Activated T-helper 9 cell treated with anti-CD3 and anti-CD28 coated beads, Interleukin-2, amount 50 U/mL, for 16 hours (primary cell): Measurements from ENCODE around the gene SSNA1.

Experiments used
- DNase-seq: peaks from one replicate; pipeline ENCODE4 v3.0.0-alpha.2; 2020; ENCODE audit warnings: low read depth

Gene SSNA1

DNA sequence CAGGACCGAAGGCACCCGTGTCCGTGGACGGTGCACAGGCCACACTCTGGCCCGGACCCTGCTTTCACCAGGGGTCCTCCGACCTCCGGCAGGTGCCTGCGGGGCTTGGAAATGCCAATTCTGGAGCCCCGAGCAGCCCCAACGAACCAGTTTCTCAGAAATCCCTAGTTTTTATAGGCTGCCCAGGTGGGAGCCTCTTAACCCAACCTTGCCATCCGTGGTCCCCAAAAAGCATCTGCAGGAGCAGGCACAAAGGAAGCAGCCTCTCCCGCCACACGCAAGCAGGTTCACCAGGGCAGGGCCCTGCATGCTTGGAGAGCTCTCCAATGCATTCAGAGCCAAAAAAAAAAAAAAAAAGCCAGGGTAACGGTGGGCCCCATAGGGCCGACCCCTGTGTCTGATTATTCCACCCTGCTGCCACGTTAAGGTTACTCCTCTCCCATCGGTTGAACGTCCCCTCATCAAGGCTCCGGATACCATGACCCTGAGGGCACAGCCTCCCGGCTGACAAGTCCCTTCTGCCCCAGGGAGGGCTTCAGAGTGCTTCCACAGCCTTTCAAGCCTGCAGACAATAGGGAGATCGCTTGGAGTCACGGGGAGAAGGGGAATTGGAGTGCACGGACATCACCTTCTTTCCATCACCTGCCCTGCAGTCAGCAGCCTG is 12.9 kb downstream of the SSNA1 start:
- DNase-seq, result no peak

DNA sequence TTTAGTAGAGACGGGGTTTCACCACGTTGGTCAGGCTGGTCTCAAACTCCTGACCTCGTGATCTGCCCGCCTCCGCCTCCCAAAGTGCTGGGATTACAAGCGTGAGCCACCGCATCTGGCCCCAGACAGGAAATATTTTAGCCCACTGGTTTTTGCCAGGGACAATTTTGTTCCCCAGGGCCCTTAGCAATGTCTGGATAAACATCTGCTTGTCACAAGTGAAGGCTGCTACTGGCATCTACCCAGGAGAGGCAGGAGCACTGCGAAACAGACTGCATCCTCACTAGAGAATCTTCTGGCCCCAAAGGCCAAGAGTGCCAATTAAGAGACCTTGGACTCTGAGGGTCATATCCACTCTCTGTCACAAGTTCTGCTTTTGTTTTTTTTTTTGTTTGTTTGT is 14.5 kb downstream of the SSNA1 start:
- DNase-seq, result no peak

DNA sequence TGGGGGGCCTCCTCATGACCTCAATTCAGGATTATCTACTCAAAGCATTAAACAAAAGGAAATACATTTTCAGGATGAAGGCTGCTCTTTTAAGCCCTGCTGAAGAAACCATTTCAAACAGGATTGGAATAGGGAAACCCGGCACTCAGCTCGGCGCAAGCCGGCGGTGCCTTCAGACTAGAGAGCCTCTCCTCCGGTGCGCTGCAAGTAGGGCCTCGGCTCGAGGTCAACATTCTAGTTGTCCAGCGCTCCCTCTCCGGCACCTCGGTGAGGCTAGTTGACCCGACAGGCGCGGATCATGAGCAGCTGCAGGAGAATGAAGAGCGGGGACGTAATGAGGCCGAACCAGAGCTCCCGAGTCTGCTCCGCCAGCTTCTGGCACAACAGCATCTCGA is 16.3 kb downstream of the SSNA1 start:
- no peak for DNase-seq

DNA sequence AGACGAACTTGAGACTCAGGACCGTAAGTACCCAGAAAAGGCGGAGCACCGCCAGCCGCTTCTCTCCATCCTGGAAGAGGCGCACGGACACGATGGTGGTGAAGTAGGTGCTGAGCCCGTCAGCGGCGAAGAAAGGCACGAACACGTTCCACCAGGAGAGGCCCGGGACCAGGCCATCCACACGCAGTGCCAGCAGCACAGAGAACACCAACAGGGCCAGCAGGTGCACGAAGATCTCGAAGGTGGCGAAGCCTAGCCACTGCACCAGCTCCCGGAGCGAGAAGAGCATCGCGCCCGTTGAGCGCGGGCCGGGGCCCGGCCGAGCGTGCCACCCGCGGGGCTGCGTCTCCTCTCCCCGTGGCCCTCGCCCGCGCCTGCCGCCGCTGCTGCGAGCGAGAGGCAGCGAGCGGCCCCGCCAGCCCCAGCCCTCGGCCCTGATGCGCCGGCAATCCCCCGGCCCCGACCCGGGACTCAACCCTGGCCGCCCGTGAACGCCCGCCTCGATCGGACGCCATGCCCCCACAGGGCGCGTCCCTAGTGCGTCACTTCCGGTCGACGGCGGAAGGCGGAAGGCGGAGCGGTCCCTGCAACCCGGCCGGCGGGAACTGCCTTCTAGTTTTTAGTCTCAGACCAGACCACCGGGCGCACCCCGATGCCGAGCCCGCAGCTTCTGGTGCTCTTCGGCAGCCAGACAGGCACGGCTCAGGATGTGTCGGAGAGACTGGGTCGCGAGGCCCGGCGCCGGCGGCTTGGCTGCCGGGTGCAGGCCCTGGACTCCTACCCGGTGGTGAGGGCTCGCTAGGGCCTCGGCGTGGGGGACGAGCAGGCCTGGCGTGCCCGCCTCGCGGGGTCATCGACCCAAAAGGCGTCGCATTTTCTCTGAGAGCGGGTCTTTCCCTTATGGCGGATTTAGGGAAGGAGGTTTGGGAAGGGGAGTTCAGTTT is 16.9 kb downstream of the SSNA1 start, which contains the start of the genes NDOR1 and TMEM203:
TSS of gene NDOR1 (plus strand) at position 575 of the 944 bp plus-strand sequence. CDS start at position 653, 78 bp downstream.
TSS of gene TMEM203 (minus strand) at position 523 of the 944 bp plus-strand sequence. CDS start at position 289, 234 bp downstream.
- DNase-seq, result peak; percentile 93

DNA sequence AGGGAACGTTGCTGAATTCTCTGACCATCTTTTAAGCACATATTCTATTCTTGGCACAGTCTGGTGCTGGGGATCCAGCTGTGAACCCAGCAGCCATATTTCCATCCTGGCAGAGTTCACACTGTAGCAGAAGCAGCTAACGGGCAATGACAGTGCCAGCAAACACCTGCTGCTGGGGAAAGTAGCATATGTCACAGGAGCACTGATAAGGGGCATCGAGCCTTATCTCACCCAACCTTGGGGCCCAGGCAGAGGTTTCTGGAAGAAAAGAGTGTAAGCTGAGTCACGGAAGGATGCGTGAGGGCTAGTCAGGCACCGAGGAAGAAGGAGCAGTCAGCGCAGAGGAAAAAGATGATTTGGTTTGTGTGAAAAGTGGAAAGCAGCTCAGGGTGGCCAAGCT is 18.1 kb downstream of the SSNA1 start:
- DNase-seq, result no peak

DNA sequence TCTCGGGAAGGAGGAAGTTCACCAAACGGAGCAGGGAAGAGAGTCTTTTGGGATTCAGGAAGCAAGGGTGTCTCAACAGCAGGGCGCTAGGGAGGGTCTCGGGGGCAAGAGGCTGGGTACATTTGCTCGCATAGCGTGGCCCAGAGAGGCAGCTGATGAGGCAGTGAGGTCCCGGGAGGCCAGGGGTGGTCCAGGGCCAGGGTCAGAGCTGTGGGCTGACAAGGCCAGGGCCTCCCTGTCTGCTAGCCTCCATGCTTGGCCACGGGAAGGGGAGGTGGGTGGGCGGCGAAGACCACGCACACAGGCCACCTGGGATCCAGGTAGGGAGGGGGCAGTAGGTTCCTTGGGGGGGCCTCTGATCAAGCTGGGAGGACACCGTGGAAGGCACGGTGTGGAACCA is 23.1 kb downstream of the SSNA1 start:
- DNase-seq, result no peak

DNA sequence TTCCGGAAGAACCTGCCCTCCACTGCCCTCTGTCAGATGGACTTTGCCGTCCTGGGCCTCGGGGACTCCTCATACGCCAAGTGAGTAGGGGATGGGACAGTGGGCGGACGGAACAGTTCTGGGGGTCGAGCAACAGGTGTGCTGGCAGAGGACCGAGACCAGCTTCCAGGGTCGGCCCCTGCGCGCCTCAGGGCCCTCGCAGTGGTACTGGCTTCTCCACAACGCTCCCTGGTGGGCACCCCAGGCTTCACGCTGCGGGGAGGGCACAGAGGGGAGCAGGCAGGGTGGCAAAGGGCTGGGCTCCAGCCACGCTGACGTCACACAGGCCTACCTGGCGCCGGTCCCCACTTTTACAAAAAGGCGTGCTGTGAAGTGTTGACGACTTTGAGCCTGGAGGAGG is 24.0 kb downstream of the SSNA1 start:
- DNase-seq, result no peak

DNA sequence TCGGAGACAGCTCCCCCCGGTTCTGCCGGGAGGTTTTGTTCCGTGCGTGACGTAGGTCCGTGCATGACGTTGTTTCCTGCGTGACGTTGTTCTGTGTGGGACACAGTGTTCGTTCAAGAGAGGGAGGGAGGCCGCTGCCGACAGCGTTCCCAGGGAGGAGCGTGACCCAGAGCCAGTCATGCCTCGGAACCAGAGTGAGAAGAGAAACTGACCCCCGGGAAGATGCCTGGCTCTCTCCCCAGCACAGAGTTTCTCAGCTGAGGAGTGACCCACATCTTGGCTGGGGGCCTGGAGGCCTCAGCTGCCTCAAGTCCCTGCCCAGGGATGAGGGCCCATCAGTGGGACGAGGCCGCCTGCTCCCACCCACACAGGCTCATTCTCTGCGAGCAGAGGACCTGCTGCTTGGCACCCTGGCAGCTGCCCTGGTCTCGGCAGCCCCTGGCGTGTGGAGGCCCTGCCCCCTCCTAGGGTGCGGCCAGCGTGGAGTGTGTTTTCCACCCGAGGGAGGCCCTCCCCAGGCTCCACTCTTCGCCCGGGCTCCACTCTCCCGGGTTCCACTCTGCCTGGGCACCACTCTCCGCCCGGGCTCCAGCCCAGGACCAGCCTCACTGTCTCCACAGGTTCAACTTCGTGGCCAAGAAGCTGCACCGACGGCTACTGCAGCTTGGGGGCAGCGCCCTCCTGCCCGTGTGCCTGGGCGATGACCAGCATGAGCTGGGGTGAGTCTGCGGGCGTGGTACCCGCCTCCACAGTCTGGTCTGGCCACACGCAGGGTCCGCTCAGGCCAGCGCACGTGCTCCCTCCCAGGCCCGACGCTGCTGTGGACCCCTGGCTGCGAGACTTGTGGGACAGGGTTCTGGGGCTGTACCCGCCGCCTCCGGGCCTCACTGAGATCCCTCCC is 24.9 kb downstream of the SSNA1 start:
- DNase-seq, result no peak

DNA sequence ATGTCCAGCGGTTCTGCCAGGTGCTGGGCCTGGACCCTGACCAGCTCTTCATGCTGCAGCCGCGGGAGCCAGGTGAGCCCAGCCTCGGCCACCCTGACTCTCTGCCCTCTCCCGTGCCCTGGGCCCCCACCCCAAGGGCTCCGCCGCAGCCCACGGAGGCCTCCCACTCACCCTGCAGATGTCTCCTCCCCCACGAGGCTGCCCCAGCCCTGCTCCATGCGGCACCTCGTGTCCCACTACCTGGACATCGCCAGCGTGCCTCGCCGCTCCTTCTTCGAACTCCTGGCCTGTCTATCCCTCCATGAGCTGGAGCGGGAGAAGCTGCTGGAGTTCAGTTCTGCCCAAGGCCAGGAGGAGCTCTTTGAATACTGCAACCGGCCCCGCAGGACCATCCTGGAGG is 26.1 kb downstream of the SSNA1 start:
- DNase-seq, result no peak

DNA sequence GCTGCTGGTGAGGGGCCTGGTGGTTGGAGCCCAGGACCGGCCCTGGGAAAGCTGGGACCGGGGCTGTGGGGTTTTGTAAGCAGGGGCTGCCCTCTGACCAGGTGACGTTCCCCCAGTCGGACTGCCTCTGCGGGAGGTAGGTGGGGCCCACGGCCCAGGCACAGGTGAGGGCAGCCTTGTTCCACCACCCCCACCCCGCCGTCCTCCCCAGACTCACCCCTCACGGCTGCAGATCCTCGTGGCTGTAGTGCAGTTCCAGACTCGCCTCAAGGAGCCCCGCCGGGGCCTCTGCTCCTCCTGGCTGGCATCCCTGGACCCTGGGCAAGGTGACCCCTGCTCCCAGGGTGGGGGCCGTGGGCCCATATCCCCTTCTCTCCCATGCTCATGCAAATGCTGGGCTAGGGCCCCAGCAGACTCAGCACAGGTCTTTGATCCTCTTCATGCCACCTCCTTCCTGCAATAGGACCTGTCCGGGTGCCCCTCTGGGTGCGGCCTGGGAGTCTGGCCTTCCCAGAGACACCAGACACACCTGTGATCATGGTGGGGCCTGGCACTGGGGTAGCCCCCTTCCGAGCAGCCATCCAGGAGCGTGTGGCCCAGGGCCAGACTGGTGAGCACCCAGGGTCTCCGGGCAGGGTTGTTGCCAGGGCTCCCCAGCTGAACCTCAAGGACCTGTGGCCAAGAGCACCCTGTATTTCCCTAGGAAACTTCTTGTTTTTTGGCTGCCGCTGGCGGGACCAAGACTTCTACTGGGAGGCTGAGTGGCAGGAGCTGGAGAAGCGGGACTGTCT is 26.9 kb downstream of the SSNA1 start:
- DNase-seq, result no peak

DNA sequence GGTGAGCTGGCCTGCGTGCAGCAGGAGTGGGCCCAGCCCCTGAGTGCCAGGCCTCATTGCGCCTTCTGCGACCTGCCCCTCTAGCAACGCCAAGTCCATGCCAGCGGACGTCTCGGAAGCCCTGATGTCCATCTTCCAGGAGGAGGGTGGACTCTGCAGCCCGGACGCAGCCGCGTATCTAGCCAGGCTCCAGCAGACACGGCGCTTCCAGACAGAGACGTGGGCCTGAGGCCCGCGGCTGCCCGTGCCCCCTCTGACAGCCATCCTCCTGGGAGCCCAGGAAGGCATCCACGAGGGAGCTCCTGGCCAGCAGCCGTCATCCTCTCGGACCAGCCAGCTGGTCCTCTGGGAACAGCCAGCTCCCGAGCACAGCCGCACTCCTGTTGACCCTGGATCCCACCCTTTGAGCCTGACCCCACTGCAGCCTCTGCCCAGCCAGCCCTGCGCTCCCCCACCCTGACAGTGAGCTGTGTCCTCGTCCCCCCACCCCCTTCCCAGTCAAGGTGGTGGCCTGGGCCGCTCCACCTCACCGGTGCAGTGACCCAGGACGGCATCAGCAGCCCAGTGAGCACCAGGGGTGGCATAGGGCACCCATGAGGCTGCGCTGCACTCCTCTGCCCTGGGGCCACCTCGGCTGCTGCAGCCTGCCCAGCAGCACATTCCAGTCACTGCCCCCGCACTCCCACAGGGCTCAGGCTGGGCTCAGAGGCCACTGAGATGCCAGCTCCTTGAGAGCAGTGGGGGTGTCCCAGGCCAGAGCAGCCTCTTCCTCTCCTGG is 27.9 kb downstream of the SSNA1 start:
- DNase-seq, result no peak

DNA sequence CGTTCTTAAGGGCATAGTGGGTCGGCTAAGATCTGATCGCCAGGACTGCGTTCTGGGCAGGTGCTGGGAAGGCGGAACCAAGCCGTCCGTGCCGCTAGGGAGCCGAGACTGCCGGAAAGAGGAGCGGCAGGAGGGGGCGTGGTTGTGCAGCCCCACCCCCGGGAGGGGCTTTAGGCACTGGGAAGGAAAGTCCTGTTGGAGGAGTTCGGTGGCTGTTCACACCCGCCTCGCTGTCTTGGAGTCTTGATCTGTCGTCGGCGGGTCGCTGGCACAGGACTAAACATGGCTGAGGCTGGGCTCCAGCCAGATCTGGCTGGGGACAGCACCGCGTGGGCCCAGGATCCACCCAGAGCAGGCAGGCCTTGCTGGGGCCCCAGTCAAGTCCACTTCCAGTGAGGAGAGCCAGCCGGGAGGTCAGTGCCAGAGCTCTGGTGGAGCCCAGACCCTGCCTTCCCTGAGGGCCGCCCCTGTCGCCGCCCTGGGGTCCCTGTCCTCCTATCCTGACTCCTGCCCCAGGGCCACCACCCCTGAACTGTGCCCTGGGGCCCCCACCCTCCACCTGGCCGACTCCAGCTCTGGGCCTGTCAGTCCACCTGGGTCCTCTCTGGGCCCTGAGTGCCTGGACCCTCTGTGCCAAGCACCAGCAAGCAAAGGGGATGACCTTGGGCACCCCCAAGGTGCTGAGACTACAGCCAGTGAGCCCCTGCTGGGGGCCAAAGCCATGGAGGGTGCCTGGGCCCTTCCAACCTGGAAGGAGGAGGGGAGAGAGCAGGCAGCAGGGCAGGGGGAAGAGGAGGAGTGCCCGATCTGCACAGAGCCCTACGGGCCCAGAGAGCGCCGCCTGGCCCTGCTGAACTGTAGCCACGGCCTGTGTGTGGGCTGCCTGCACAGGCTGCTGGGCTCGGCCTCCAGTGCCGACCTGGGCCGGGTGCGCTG is 29.1 kb downstream of the SSNA1 start:
- no peak for DNase-seq

DNA sequence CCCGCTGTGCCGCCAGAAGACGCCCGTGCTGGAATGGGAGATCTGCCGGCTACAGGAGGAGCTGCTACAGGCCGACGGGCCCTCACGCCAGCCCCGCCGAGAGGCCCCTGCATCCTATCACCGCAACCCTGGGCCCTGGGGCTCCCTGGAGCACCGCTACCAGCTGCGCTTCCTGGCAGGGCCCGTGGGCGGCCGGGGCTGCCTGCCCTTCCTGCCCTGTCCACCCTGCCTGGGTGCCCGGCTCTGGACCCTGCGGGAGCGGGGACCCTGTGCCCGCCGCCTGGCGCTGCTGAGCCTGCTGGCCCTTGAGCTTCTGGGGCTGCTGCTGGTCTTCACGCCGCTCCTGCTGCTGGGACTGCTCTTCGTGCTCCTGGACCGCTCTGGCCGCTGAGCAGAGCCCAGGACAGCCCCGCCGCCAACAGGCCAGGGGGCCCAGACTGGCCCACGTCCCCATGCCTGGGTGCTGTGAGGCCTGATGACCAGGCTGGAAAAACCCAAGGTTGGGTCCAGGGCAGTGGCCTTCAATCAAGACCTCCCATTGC is 29.8 kb downstream of the SSNA1 start:
- DNase-seq, result no peak

DNA sequence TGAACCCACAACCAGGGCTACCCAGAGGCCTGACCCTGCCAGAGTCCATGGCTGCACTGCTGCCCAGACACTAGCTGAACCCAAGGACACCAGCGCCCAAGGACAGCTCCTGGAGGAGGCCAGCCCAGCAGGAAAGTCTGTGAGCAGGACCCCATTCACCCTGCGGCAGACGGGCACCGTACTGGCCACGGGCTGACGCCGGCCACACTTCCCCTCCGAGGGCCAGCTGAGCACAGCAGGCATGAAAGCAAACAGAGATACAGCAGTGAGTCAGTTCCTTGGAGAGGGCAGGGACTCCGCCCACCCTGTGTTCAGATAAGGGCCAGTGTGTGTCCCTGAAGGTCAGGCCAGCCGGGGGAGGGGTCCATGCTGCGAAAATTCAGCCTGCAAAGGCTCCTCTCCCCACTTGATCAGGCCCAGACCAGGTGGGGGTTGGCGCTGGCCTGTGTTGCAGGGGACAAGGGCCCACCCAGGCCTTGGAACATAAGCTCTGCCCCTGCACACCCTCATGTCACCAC is 30.3 kb downstream of the SSNA1 start:
- DNase-seq, result no peak

DNA sequence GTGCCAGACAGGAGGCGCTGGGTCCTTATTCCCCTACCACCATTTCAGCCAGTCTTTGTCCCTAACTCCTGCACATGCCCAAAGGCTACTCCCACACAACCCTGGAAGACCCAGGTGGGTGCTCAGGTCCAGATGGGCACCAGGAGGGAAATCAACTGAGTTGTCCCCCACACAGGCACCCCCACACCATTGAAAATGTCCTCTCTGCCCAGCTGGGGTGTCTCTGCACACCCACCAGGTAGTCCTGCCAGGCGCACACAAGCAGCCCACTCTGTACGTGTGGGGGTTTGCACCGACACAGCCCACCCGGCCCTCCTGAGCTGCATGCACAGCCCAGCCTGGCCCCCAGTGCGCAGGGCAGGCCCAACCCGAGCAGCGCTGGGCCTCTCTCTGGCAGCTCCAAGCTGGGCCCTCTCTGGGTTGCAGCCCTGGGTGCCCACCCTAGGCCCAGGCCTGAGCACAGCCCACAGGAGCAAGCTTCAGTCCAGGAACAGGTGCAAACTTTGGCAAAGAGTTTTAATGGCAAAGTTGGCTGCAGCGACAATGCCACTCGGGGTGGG is 31.4 kb downstream of the SSNA1 start:
- DNase-seq, result no peak

DNA sequence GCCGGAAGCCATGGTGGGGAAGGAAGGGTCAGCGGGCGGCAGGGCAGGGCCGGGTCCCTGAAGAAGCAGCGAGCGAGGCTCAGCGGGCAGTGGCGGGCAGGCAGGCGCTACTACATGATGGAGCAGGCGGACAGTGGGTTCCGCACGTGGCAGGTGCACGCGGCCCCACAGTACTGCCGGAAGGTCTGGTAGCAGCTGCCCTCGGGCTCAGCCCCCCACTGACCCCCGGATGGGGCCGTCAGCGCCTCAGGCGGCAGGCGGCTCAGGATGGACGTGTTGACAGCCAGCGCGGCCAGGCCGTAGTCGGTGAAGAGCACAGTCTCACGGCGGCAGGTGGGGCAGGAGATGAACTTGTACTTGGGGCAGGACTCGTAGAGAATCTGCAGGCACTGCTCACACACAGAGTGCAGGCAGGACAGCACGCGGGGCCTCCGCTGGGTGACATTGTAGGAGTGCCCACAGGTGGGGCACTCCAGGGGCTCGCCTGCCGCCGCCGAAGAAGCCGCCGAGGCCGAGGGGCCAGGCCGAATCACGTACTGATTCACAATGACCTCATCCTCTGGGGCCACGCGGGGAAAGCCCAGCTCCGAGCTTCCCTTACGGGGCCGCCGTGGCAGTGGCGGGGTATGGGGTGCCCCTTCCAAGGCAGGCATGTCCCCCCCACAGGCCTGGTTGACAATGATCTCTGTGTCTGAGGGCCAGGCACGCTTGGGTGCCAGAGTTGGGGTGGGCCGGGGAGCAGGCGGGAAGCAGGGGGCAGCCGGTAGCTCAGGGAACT is 32.0 kb downstream of the SSNA1 start:
- no peak for DNase-seq

DNA sequence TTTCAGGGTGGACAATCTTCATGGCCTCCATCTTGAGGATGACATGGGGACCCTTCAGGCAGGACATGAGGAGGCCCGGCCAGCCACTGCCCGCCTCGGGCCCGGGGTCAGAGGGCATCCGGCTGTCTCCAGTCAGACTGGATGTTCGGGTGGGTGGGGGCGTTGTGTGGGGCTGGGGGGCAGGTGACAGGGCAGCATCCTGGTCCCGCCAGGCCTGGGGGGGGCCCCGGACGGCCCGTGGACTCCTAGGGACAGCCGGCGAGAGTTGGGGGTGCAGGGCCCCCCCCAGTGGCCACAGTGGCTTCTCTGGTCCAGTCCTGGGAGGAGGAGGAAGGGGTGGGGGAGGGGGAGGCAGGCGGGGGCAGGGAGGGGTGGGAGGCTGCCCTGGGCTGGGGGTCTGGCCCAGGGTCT is 32.6 kb downstream of the SSNA1 start:
- DNase-seq, result no peak
